ENCODE data around the gene C11orf21. TPM values are rescaled to one million over a fixed set of nuclear protein-coding genes. Genes with fewer than 3 reads are reported as not detected.

The C11orf21 gene
- total RNA-seq, 2 experiments from 2014 or later: 28.3 to 49.2 TPM

- no peak for DNase-seq
- Mint-ChIP-seq H3K4me1 (peaks cover under 1% of the 10 kb centered on the region), H3K27me3 (peaks cover 56% of the 10 kb centered on the region), H3K27ac (no peak overlapping the region), H3K4me3 (no peak overlapping the region), H3K9me3 (ENCODE audit: low read depth) (peaks cover 6% of the 10 kb centered on the region), H3K36me3 (peaks cover 7% of the 10 kb centered on the region)
- CTCF ChIA-PET: no interaction called here
- no peak for ATAC-seq
These were observed 26.1 kb downstream of the C11orf21 start for GRCh38 chr11:2275334-2276279.

GRCh38 chr11:2273771-2274170, 27.9 kb downstream of the C11orf21 start:
- CTCF ChIA-PET: interaction anchor here (1.4 kb wide), 1 partner anchor 259 kb away, joined by 4 read pairs; no protein-coding TSS in a partner anchor
- Mint-ChIP-seq H3K9me3 (ENCODE audit: low read depth) (no peaks in the 10 kb centered on the region), H3K27me3 (peaks cover 51% of the 10 kb centered on the region), H3K36me3 (no peaks in the 10 kb centered on the region), H3K27ac (no peak overlapping the region), H3K4me1 (peaks cover 3% of the 10 kb centered on the region), H3K4me3 (no peak overlapping the region)
- ATAC-seq (no peak), DNase-seq (no peak)

GRCh38 chr11:2273311-2273710, 28.4 kb downstream of the C11orf21 start:
- Mint-ChIP-seq H3K27ac (no peak overlapping the region), H3K27me3 (peaks cover 55% of the 10 kb centered on the region), H3K9me3 (ENCODE audit: low read depth) (no peaks in the 10 kb centered on the region), H3K4me3 (no peak overlapping the region), H3K36me3 (no peaks in the 10 kb centered on the region), H3K4me1 (peaks cover 6% of the 10 kb centered on the region)
- ATAC-seq: no peak
- DNase-seq: peak; percentile 31
- CTCF ChIA-PET: interaction anchor here (1.4 kb wide), 1 partner anchor 260 kb away, joined by 4 read pairs; no protein-coding TSS in a partner anchor

GRCh38 chr11:2272946-2273280, 28.8 kb downstream of the C11orf21 start:
- Mint-ChIP-seq H3K4me1 (peaks cover 10% of the 10 kb centered on the region), H3K4me3 (no peak overlapping the region), H3K27me3 (peaks cover 55% of the 10 kb centered on the region), H3K36me3 (no peaks in the 10 kb centered on the region), H3K27ac (no peak overlapping the region), H3K9me3 (ENCODE audit: low read depth) (no peaks in the 10 kb centered on the region)
- no peak for ATAC-seq
- CTCF ChIA-PET: interaction anchor here (1.4 kb wide), 1 partner anchor 260 kb away, joined by 4 read pairs; no protein-coding TSS in a partner anchor
- DNase-seq: peak; percentile 34

- H3K27me3 Mint-ChIP-seq: peaks cover 53% of the 10 kb centered on the region
- H3K9me3 Mint-ChIP-seq (ENCODE audit: low read depth): no peaks in the 10 kb centered on the region
- DNase-seq: peak; percentile 39
- H3K4me3 Mint-ChIP-seq: no peak overlapping the region
- H3K36me3 Mint-ChIP-seq: no peaks in the 10 kb centered on the region
- peaks cover 11% of the 10 kb centered on the region for H3K4me1 Mint-ChIP-seq
- CTCF ChIA-PET: no interaction called here
- no peak for ATAC-seq
- no peak overlapping the region for H3K27ac Mint-ChIP-seq
These were observed 29.3 kb downstream of the C11orf21 start for GRCh38 chr11:2272228-2272945.

- Mint-ChIP-seq H3K4me1 (peaks cover 16% of the 10 kb centered on the region), H3K36me3 (no peaks in the 10 kb centered on the region), H3K27ac (no peak overlapping the region), H3K9me3 (ENCODE audit: low read depth) (no peaks in the 10 kb centered on the region), H3K27me3 (peaks cover 47% of the 10 kb centered on the region), H3K4me3 (no peak overlapping the region)
- CTCF ChIA-PET: no interaction called here
- peak; percentile 30 for DNase-seq
- ATAC-seq: no peak
These were observed 30.1 kb downstream of the C11orf21 start for GRCh38 chr11:2271327-2272227.

- Mint-ChIP-seq H3K27me3 (peaks cover 46% of the 10 kb centered on the region), H3K36me3 (no peaks in the 10 kb centered on the region), H3K4me3 (no peak overlapping the region), H3K27ac (no peak overlapping the region), H3K9me3 (ENCODE audit: low read depth) (no peaks in the 10 kb centered on the region), H3K4me1 (peaks cover 22% of the 10 kb centered on the region)
- peak; percentile 13 for ATAC-seq
- peak; percentile 40 for DNase-seq
- CTCF ChIA-PET: no interaction called here
These were observed 30.7 kb downstream of the C11orf21 start for GRCh38 chr11:2271077-2271326.

GRCh38 chr11:2270322-2271076, 31.2 kb downstream of the C11orf21 start, which contains the start of gene ASCL2:
Gene ASCL2, minus strand, starts transcription at chr11:2270588. Its CDS starts 256 bp downstream, at chr11:2270332.
- Mint-ChIP-seq H3K9me3 (ENCODE audit: low read depth) (no peaks in the 10 kb centered on the region), H3K4me3 (peak within 1 kb of the TSS; percentile 36), H3K27ac (no peak within 1 kb of the TSS), H3K36me3 (no peaks in the 10 kb centered on the region), H3K27me3 (peaks cover 46% of the 10 kb centered on the region), H3K4me1 (peaks cover 27% of the 10 kb centered on the region)
- CTCF ChIA-PET: interaction anchor here (0.9 kb wide), 1 partner anchor 31 kb away, joined by 3 read pairs; the partner anchor contains the start of genes C11orf21 and TSPAN32
- peak; percentile 33 for DNase-seq
- ATAC-seq: no peak

- H3K9me3 Mint-ChIP-seq (ENCODE audit: low read depth): no peaks in the 10 kb centered on the region
- H3K36me3 Mint-ChIP-seq: no peaks in the 10 kb centered on the region
- peak; percentile 50 for ATAC-seq
- H3K4me3 Mint-ChIP-seq: peak overlapping the region; percentile 36
- peak; percentile 47 for DNase-seq
- peaks cover 30% of the 10 kb centered on the region for H3K4me1 Mint-ChIP-seq
- CTCF ChIA-PET: interaction anchor here (0.9 kb wide), 1 partner anchor 32 kb away, joined by 3 read pairs; the partner anchor contains the start of genes C11orf21 and TSPAN32
- peaks cover 46% of the 10 kb centered on the region for H3K27me3 Mint-ChIP-seq
- H3K27ac Mint-ChIP-seq: no peak overlapping the region
These were observed 32.0 kb downstream of the C11orf21 start for GRCh38 chr11:2269601-2270321.

GRCh38 chr11:2268729-2269600, 32.8 kb downstream of the C11orf21 start:
- peaks cover 41% of the 10 kb centered on the region for H3K27me3 Mint-ChIP-seq
- H3K4me1 Mint-ChIP-seq: peaks cover 30% of the 10 kb centered on the region
- H3K9me3 Mint-ChIP-seq (ENCODE audit: low read depth): no peaks in the 10 kb centered on the region
- CTCF ChIA-PET: interaction anchor here (1.0 kb wide), 1 partner anchor 73 kb away, joined by 3 read pairs; no protein-coding TSS in a partner anchor
- no peak overlapping the region for H3K27ac Mint-ChIP-seq
- H3K4me3 Mint-ChIP-seq: peak overlapping the region; percentile 36
- DNase-seq (peak; percentile 65), ATAC-seq (peak; percentile 50)
- H3K36me3 Mint-ChIP-seq: no peaks in the 10 kb centered on the region
